Erythroblast (primary cell): ENCODE data around the gene OR51B2.

Experiments used
- GATA1 ChIP-seq: IDR thresholded peaks from 2 replicates; pipeline ENCODE4 v1.6.1; 2011; ENCODE audit warnings: low read depth, mild to moderate bottlenecking, control low read depth, low read length, moderate library complexity
- POLR2A ChIP-seq: IDR thresholded peaks from 2 replicates; pipeline ENCODE4 v1.6.1; 2011; ENCODE audit warnings: mild to moderate bottlenecking, low read length

- TF ChIP-seq POLR2A (no peak), GATA1 (no peak)
Measured at GRCh38 chr11:5307256-5308019, 16.7 kb downstream of the OR51B2 start.
